ENCODE results near the gene TEX261.
"Not testable (repeated sequence)": the region's sequence is repeated elsewhere in the genome, so short reads cannot be mapped to it uniquely, and the experiment has no call there.

Gene TEX261

GRCh38 chr2:70994699-70995425 lies at the start of gene TEX261:
TEX261 (minus strand) TSS chr2:70994873; CDS start chr2:70994757, 116 bp downstream.
- DNase-seq (ENCODE audit: low spot score), result peak; percentile 64

GRCh38 chr2:71043531-71044407 lies 49.1 kb upstream of the TEX261 start:
- DNase-seq (ENCODE audit: low spot score), result no peak

GRCh38 chr2:71042287-71042686 lies 47.6 kb upstream of the TEX261 start:
- DNase-seq (ENCODE audit: low spot score), result no peak

- DNase-seq (ENCODE audit: low spot score), result not testable (repeated sequence)
These were observed 41.6 kb upstream of the TEX261 start for GRCh38 chr2:71036296-71036695.

- not testable (repeated sequence) for DNase-seq (ENCODE audit: low spot score)
These were observed 29.0 kb upstream of the TEX261 start for GRCh38 chr2:71023553-71024243.

GRCh38 chr2:71021394-71021793 lies 26.7 kb upstream of the TEX261 start:
- not testable (repeated sequence) for DNase-seq (ENCODE audit: low spot score)

GRCh38 chr2:71019989-71020388 lies 25.3 kb upstream of the TEX261 start:
- not testable (repeated sequence) for DNase-seq (ENCODE audit: low spot score)

- no peak for DNase-seq (ENCODE audit: low spot score)
These were observed 24.0 kb upstream of the TEX261 start for GRCh38 chr2:71018625-71019024.

GRCh38 chr2:71011786-71012185 lies 17.1 kb upstream of the TEX261 start:
- not testable (repeated sequence) for DNase-seq (ENCODE audit: low spot score)

- DNase-seq (ENCODE audit: low spot score), result no peak
These were observed 13.7 kb upstream of the TEX261 start for GRCh38 chr2:71008342-71008741.

- no peak for DNase-seq (ENCODE audit: low spot score)
These were observed 12.5 kb upstream of the TEX261 start for GRCh38 chr2:71006955-71007799.

- no peak for DNase-seq (ENCODE audit: low spot score)
These were observed 11.7 kb upstream of the TEX261 start for GRCh38 chr2:71006323-71006722.

- no peak for DNase-seq (ENCODE audit: low spot score)
These were observed 10.9 kb upstream of the TEX261 start for GRCh38 chr2:71005271-71006202.

- DNase-seq (ENCODE audit: low spot score), result no peak
These were observed 10.2 kb upstream of the TEX261 start for GRCh38 chr2:71004857-71005256.

GRCh38 chr2:71003966-71004755 lies 9.5 kb upstream of the TEX261 start:
- no peak for DNase-seq (ENCODE audit: low spot score)

- DNase-seq (ENCODE audit: low spot score), result no peak
These were observed 8.7 kb upstream of the TEX261 start for GRCh38 chr2:71003396-71003795.

GRCh38 chr2:71001981-71002570 lies 7.4 kb upstream of the TEX261 start:
- no peak for DNase-seq (ENCODE audit: low spot score)

- DNase-seq (ENCODE audit: low spot score), result no peak
These were observed 6.9 kb upstream of the TEX261 start for GRCh38 chr2:71001592-71001927.

Data from pons (tissue), 1 donor.